Endothelial cell of umbilical vein (primary cell): ENCODE data around the gene HDLBP. TPM values are rescaled to one million over a fixed set of nuclear protein-coding genes. Genes with fewer than 3 reads are reported as not detected.

Experiments used
- BruUV-seq: library from RNA; stranded (reverse); fragments of 400-500 nt; replicated peaks from 2 replicates; lab custom pipeline; 2021; lab: Mats Ljungman, UMichigan
- CTCF ChIA-PET: fragments of 300-600, 350-600 bp; sonication (Branson Sonifier 250); formaldehyde crosslinking; loops from one replicate; lab custom pipeline; 2021; ENCODE audit warnings: antibody characterized with exemption, inconsistent platforms; lab: Charles Lee
- POLR2A ChIA-PET: fragments of 300-600, 350-600 bp; sonication (Branson Sonifier 250); formaldehyde crosslinking; loops from one replicate; lab custom pipeline; 2021; ENCODE audit warnings: antibody characterized with exemption, inconsistent platforms; lab: Charles Lee
- DNase-seq: peaks from one replicate; pipeline ENCODE4 v3.0.0-alpha.2; 2011; ENCODE audit warnings: low read depth, low spot score
- FAIRE-seq: peaks from 2 replicates; lab custom pipeline; 2011; peaks lifted over from hg19 to GRCh38; lab: Jason Lieb, UNC
- H2AFZ ChIP-seq: 2 replicates; pipeline ENCODE4 v1.6.0; 2012; ENCODE audit warnings: low read depth, low read length, control low read depth, inconsistent platforms
- H3K27ac ChIP-seq: 2 replicates; pipeline ENCODE4 v1.5.1; 2011; ENCODE audit warnings: low read depth, mild to moderate bottlenecking, control low read depth, low read length, moderate library complexity; ENCODE audit not compliant: insufficient read depth
- H3K27me3 ChIP-seq, 2 experiments: 2 replicates each; pipeline versions ENCODE4 v1.6.0 to v1.6.1; 2011; ENCODE audit warnings: low read length in 2 of 2, mixed read lengths in 1 of 2; ENCODE audit not compliant: control insufficient read depth in 2 of 2, insufficient read depth in 2 of 2
- H3K36me3 ChIP-seq, 2 experiments: 2 replicates in 1 of 2; 3 replicates in 1 of 2; pipeline ENCODE4 v1.5.1; 2011; ENCODE audit warnings: low read length in 2 of 2, mild to moderate bottlenecking in 1 of 2, moderate library complexity in 1 of 2; ENCODE audit not compliant: control insufficient read depth in 2 of 2, insufficient read depth in 2 of 2; ENCODE audit errors: extremely low read depth in 1 of 2
- H3K4me1 ChIP-seq: 3 replicates; pipeline ENCODE4 v1.5.1; 2011; ENCODE audit warnings: mild to moderate bottlenecking, low read length; ENCODE audit not compliant: control insufficient read depth, insufficient read depth; ENCODE audit errors: extremely low read depth
- H3K4me2 ChIP-seq: 2 replicates; pipeline ENCODE4 v1.6.1; 2011; ENCODE audit warnings: low read length, control low read depth, mixed read lengths; ENCODE audit not compliant: insufficient read depth
- H3K4me3 ChIP-seq, 3 experiments: fragments of 200-600 bp in 1 of 3; sonication (generic), shearing (Covaris generic) in 1 of 3; replicated peaks in 1 of 3; 2 replicates each; pipeline ENCODE4 v1.5.1; 2011 to 2016; ENCODE audit warnings: control low read depth in 3 of 3, low read length in 3 of 3, mild to moderate bottlenecking in 2 of 3, inconsistent platforms in 1 of 3, low read depth in 1 of 3, moderate library complexity in 1 of 3; ENCODE audit not compliant: insufficient read depth in 1 of 3
- H3K79me2 ChIP-seq: 2 replicates; pipeline ENCODE4 v1.6.0; 2012; ENCODE audit warnings: low read length, inconsistent platforms; ENCODE audit not compliant: control insufficient read depth, insufficient read depth
- H3K9ac ChIP-seq: replicated peaks from 2 replicates; pipeline ENCODE3; 2011; ENCODE audit warnings: low read length, control low read depth; ENCODE audit not compliant: insufficient read depth; ENCODE audit errors: extremely low read depth
- H3K9me1 ChIP-seq: replicated peaks from 3 replicates; pipeline ENCODE4 v1.6.0; 2011; ENCODE audit warnings: mild to moderate bottlenecking, low read length; ENCODE audit not compliant: control insufficient read depth, insufficient read depth; ENCODE audit errors: extremely low read depth
- H3K9me3 ChIP-seq: replicated peaks from 2 replicates; pipeline ENCODE4 v1.5.1; 2012; ENCODE audit warnings: low read length, inconsistent platforms; ENCODE audit not compliant: control insufficient read depth, insufficient read depth
- H4K20me1 ChIP-seq: replicated peaks from 2 replicates; pipeline ENCODE3; 2011; ENCODE audit warnings: mild to moderate bottlenecking, low read length; ENCODE audit not compliant: control insufficient read depth, insufficient read depth; ENCODE audit errors: extremely low read depth
- CTCF ChIP-seq, 2 donors: IDR thresholded peaks; 1 replicate in 1 of 2; 2 replicates in 1 of 2; pipeline ENCODE4 v1.5.1; 2011; ENCODE audit warnings: low read length in 2 of 2, mild to moderate bottlenecking in 2 of 2, moderate library complexity in 2 of 2, control low read depth in 1 of 2, inconsistent platforms in 1 of 2, low read depth in 1 of 2; ENCODE audit not compliant: insufficient read depth in 1 of 2; ENCODE audit errors: extremely low read depth in 1 of 2
- EZH2 ChIP-seq: IDR thresholded peaks from 2 replicates; pipeline ENCODE4 v1.6.1; 2012; ENCODE audit warnings: borderline replicate concordance, low read depth, mild to moderate bottlenecking, moderate library complexity, low read length, inconsistent platforms; ENCODE audit not compliant: severe bottlenecking
- FOS ChIP-seq: IDR thresholded peaks from 2 replicates; pipeline ENCODE4 v1.6.1; 2011; ENCODE audit warnings: mild to moderate bottlenecking, low read length, moderate library complexity, borderline replicate concordance; ENCODE audit not compliant: insufficient read depth
- GATA2 ChIP-seq: IDR thresholded peaks from 2 replicates; pipeline ENCODE4 v1.7.0; 2011; ENCODE audit warnings: low read depth, mild to moderate bottlenecking, moderate library complexity, mixed read lengths, low read length; ENCODE audit not compliant: insufficient read length, insufficient read depth
- JUN ChIP-seq: IDR thresholded peaks from 2 replicates; pipeline ENCODE4 v1.6.1; 2011; ENCODE audit warnings: borderline replicate concordance, low read depth; ENCODE audit not compliant: insufficient read length, insufficient read depth
- MAX ChIP-seq: IDR thresholded peaks from 2 replicates; pipeline ENCODE4 v1.6.1; 2011; ENCODE audit not compliant: insufficient read depth, insufficient read length
- MYC ChIP-seq: IDR thresholded peaks from one replicate; pipeline ENCODE4 v1.6.1; 2011; ENCODE audit warnings: mild to moderate bottlenecking, low read depth, low read length
- POLR2A ChIP-seq: IDR thresholded peaks from 2 replicates; pipeline ENCODE4 v1.6.1; 2012; ENCODE audit warnings: low read depth, mild to moderate bottlenecking, control low read depth, low read length
- POLR2AphosphoS5 ChIP-seq: IDR thresholded peaks from 2 replicates; pipeline ENCODE4 v1.6.1; 2012; ENCODE audit warnings: low read depth, mild to moderate bottlenecking, control low read depth, low read length, moderate library complexity; ENCODE audit not compliant: insufficient read depth
- dilution Hi-C: fragments of 300-500 bp; cut with MboI; formaldehyde crosslinking; loops from one replicate; pipeline ENCODE4 v1.15.0; 2019; ENCODE audit warnings: low sequenced_read_pairs; ENCODE audit not compliant: extremely low pct_ligation_motif_present
- intact Hi-C: fragments of 100-400 bp; cut with micrococcal nuclease; formaldehyde crosslinking; loops from one replicate; pipeline ENCODE4 v1.10.0; 2022
- polyA plus RNA-seq, 4 experiments: library from polyadenylated mRNA; depleted of rRNA in 3 of 4; stranded (reverse) in 3 of 4; unstranded in 1 of 4; fragments of >200 nt; gene quantifications; 2 replicates each; pipeline versions ENCODE4 v1.2.1 to v1.2.3, GENCODE V29; 2011 to 2012; ENCODE audit warnings: missing spikeins in 1 of 4
- total RNA-seq: library from RNA; stranded (reverse); gene quantifications from 2 replicates; pipeline ENCODE4 v1.2.3, GENCODE V29; 2021

The HDLBP gene
- total and polyA plus RNA-seq, 2 donors (not counting 3 experiments of a cell fraction or from before 2014, with no cell fraction given), result 379 to 569 TPM

DNA sequence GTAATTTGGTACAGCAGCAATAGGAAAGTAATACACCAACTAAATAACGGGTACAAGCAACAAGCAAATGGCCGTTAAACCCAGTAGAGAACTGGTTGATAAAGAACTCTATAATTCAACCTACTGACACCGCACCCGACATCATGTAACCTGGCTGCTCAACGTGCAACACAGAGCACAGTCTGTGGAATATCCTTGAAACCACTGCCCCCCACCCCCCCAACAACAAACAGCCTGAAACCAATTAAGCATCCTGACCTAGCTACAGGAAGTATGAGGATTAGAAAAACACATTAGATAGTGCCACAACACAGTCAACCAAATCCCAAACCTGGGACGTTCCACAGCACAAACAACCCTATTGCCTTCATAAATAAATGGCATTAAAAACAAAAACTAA is 23.5 kb downstream of the HDLBP start:
- dilution Hi-C loops, result no loop called here
- intact Hi-C loops, result no loop called here
- Histone ChIP-seq H3K9me3 (no peaks in the 10 kb centered on the region), H3K27me3 (no peaks in the 10 kb centered on the region), H3K79me2 (peaks cover 86% of the 10 kb centered on the region), H3K27ac (no peak overlapping the region), H3K4me1 (no peaks in the 10 kb centered on the region), H4K20me1 (peaks cover 6% of the 10 kb centered on the region), H3K4me3 (no peak overlapping the region), H2AFZ (no peak overlapping the region), H3K9ac (no peak overlapping the region), H3K36me3 (no peaks in the 10 kb centered on the region), H3K9me1 (no peaks in the 10 kb centered on the region), H3K4me2 (no peak overlapping the region)
- FAIRE-seq, result no peak
- TF ChIP-seq POLR2A (no peak), EZH2 (no peak), MAX (no peak)
- DNase-seq, result no peak
- ChIA-PET POLR2A (interaction anchor here (0.7 kb wide), 2 partner anchors 364 to 425 kb away, joined by 3 read pairs; no protein-coding TSS in a partner anchor), CTCF (interaction anchor here (0.6 to 1.4 kb wide), 5 partner anchors 9 to 412 kb away, joined by 3 to 6 read pairs (median 4); no protein-coding TSS in a partner anchor)
- BruUV-seq, result no TSS peak

DNA sequence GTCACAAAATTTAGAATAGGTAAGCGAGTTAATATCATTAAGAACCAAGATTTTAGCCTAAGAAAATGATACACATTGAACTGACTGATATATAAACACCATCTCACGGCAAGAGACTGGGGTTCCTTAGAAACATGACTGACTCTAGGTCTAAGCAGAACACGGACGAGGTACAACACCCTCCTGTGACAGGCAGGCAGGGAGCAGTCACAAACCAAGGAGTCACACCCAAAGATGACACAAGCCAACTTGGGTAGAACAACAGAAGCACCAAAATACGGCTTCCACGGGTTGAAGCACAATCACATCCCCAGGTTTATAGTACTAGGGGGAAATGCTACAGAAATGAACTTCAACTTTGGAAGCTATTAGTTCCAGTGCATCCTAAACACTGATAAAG is 24.3 kb downstream of the HDLBP start:
- dilution Hi-C loops, result no loop called here

More for the DNA sequence above, 24.3 kb downstream of the HDLBP start:
- Histone ChIP-seq H3K4me2 (no peak overlapping the region), H3K79me2 (peaks cover 82% of the 10 kb centered on the region), H3K9me1 (no peaks in the 10 kb centered on the region), H3K9ac (no peak overlapping the region), H3K9me3 (no peaks in the 10 kb centered on the region), H3K36me3 (no peaks in the 10 kb centered on the region), H3K27me3 (no peaks in the 10 kb centered on the region), H3K4me3 (no peak overlapping the region), H4K20me1 (peaks cover 6% of the 10 kb centered on the region), H2AFZ (no peak overlapping the region), H3K27ac (no peak overlapping the region), H3K4me1 (no peaks in the 10 kb centered on the region)
- TF ChIP-seq EZH2 (no peak), POLR2A (no peak), POLR2AphosphoS5 (no peak), JUN (no peak), MAX (no peak), MYC (no peak), CTCF (IDR thresholded peaks at IDR 0.05; ENCODE audit: extremely low read depth in 1 of 2, insufficient read depth in 1 of 2, low read depth in 1 of 2, low read length in 2 of 2) (no peak), FOS (no peak), GATA2 (no peak)
- POLR2A ChIA-PET, result interaction anchor here (0.7 kb wide), 1 partner anchor 364 kb away, joined by 3 read pairs; no protein-coding TSS in a partner anchor
- no peak for DNase-seq
- CTCF ChIA-PET, result interaction anchor here (0.9 to 1.3 kb wide), 2 partner anchors 14 to 412 kb away, joined by 3 read pairs; no protein-coding TSS in a partner anchor
- FAIRE-seq, result no peak
- intact Hi-C loops, result no loop called here
- no TSS peak for BruUV-seq
